Psoas muscle (tissue), 8 donors: ENCODE data around the gene CFAP57. TPM values are rescaled to one million over a fixed set of nuclear protein-coding genes. Genes with fewer than 3 reads are reported as not detected.

ENCODE experiments used
- ATAC-seq, 4 donors: fragments of 200-7000 bp; cut with Tn5 transposase; one replicate each; pipeline ENCODE4 v1.9.1; 2020; ENCODE audit warnings: moderate library complexity in 3 of 4, mild to moderate bottlenecking in 2 of 4
- DNase-seq, 2 donors: peaks; one replicate each; pipeline ENCODE4 v3.0.0-alpha.2; 2020
- H3K27ac ChIP-seq: fragments of 200-600 bp; one replicate; pipeline ENCODE4 v1.8.0; 2022
- H3K27me3 ChIP-seq, 3 donors: fragments of 200-600 bp in 1 of 3; one replicate each; pipeline versions ENCODE4 v1.6.1 to v1.8.0; 2013 to 2022; ENCODE audit warnings: low read length in 2 of 3, mild to moderate bottlenecking in 2 of 3, moderate library complexity in 1 of 3; ENCODE audit not compliant: insufficient read depth in 3 of 3
- H3K36me3 ChIP-seq, 2 donors: fragments of 200-600 bp in 1 of 2; one replicate each; pipeline versions ENCODE4 v1.6.1 to v1.8.0; 2013 to 2022; ENCODE audit warnings: low read depth in 1 of 2, mild to moderate bottlenecking in 1 of 2, moderate library complexity in 1 of 2; ENCODE audit not compliant: insufficient read depth in 1 of 2
- H3K4me1 ChIP-seq: fragments of 200-600 bp; one replicate; pipeline ENCODE4 v1.8.0; 2022
- H3K4me3 ChIP-seq: fragments of 200-600 bp; one replicate; pipeline ENCODE4 v1.8.0; 2022; ENCODE audit warnings: mild to moderate bottlenecking
- H3K9me3 ChIP-seq: fragments of 200-600 bp; one replicate; pipeline ENCODE4 v1.8.0; 2022
- CTCF ChIP-seq: fragments of 200-600 bp; IDR thresholded peaks from one replicate; pipeline ENCODE4 v1.8.0; 2022; ENCODE audit warnings: antibody characterized with exemption
- WGBS, 3 donors: extraction: QIAGEN DNeasy Blood & Tissue Kit; methylation state at CpG; one replicate each; pipeline versions ENCODE4 v1.1.6 to v1.1.7; 2013; 5-methylcytosine and 5-hydroxymethylcytosine counted together
- intact Hi-C, 2 donors: fragments of 100-400 bp; cut with DNase I; formaldehyde crosslinking; loops; one replicate each; pipeline versions ENCODE4 v1.11.0 to v1.14.2; 2022
- polyA plus RNA-seq, 3 donors: library from polyadenylated mRNA; stranded (reverse); fragments of 200-250 nt; gene quantifications; one replicate each; pipeline ENCODE4 v1.2.3, GENCODE V29; 2013
- total RNA-seq, 4 donors: library from RNA; stranded (reverse); fragmentation: NEBNext Ultra II Directional in 2 of 4; extraction: Animal tissue kit (Norgen Biotek cat#: 25700) in 2 of 4; gene quantifications; one replicate each; pipeline versions ENCODE4 v1.2.1 to v1.2.4, GENCODE V29; 2021 to 2023
- donor health status: healthy with polysubstance abuse.
- donor health status: DM: no; HTN: no; CAD: no; lungs with moderate emphysema.
- donor health status: Bipolar disorder and iron deficiency.
- donor health status: healthy.
- donor health status: DM: yes; HTN: yes; CAD: no.
- donor health status: DM: no; HTN: no; CAD: no.
- donor health status: DM: no; HTN: no; CAD: no.
- donor health status: DM: yes; HTN: yes; CAD: no.

The CFAP57 gene
- total and polyA plus RNA-seq, 7 donors = 0.04 to 0.26 (median 0.11) TPM; not detected in 3

DNA sequence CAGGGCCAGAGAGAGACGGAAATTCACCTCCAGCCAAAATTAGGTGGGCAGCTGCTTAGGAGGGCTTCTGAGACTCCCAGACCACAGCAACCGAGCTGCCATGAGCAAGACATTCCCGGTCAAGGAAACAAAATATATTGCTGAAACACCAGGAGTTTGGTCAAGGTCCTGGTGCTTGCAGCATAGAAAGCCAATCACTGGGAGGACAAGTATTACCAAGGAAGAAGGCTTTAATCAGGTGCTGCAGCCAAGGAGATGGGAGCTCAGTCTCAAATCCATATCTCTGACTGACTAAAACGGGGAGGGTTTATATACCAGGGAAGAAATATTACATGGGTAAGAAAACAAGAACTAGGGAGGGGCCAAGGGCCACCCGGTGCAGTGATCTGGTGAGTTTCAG lies 78.9 kb downstream of the CFAP57 start:
- peaks cover 0 to 6% (median 0%) of the 10 kb centered on the region in 3 donors for H3K27me3 ChIP-seq
- ATAC-seq = no peak
- H3K9me3 ChIP-seq = no peaks in the 10 kb centered on the region
- H3K4me1 ChIP-seq = no peaks in the 10 kb centered on the region
- intact Hi-C loops = no loop called here
- no peak for TF ChIP-seq CTCF
- H3K36me3 ChIP-seq = no peaks in the 10 kb centered on the region
- no peak for DNase-seq
- no peak overlapping the region for H3K27ac ChIP-seq
- no peak overlapping the region for H3K4me3 ChIP-seq
- WGBS, 3 donors = 81 to 85% (median 84%) methylated on average over 5 of the region's 5 CpGs

- no peaks in the 10 kb centered on the region for H3K9me3 ChIP-seq
- WGBS, 3 donors = 77 to 87% (median 83%) methylated on average over 1 of the region's 1 CpG
- H3K27ac ChIP-seq = no peak overlapping the region
- peaks cover 0 to 6% (median 0%) of the 10 kb centered on the region in 3 donors for H3K27me3 ChIP-seq
- H3K4me3 ChIP-seq = no peak overlapping the region
- intact Hi-C loops = no loop called here
- H3K4me1 ChIP-seq = no peaks in the 10 kb centered on the region
- TF ChIP-seq CTCF = no peak
- DNase-seq (no peak), ATAC-seq (no peak)
- H3K36me3 ChIP-seq = no peaks in the 10 kb centered on the region
Observed at GRCh38 chr1:43252225-43252624, 80.1 kb downstream of the CFAP57 start.

GRCh38 chr1:43253173-43253572 lies 81.0 kb downstream of the CFAP57 start:
- DNase-seq = no peak
- Histone ChIP-seq H3K27ac (no peak overlapping the region), H3K4me1 (no peaks in the 10 kb centered on the region), H3K27me3 (peaks cover 0 to 6% (median 0%) of the 10 kb centered on the region in 3 donors), H3K36me3 (no peaks in the 10 kb centered on the region), H3K9me3 (no peaks in the 10 kb centered on the region), H3K4me3 (no peak overlapping the region)
- TF ChIP-seq CTCF = no peak
- intact Hi-C loops = no loop called here
- 81 to 94% (median 92%) methylated on average over 4 of the region's 4 CpGs for WGBS, 3 donors
- ATAC-seq = no peak

DNA sequence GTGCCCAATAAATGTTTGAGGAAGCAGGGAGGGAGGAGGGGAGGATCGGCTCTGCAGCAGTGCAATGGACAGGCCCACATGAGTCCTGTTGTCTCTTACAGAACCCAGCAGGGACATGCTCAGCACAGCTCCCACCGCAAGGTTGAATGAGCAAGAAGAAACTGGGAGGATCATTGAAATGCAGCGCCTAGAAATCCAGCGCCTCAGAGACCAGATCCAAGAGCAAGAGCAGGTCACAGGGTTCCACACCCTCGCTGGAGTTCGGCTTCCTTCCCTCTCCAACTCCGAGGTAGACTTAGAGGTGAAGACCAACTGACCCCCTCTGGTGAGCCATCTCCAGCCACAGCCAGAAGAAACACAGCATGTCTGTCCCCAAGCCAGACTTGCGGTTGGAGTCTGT lies 81.7 kb downstream of the CFAP57 start:
- 75 to 87% (median 81%) methylated on average over 8 of the region's 8 CpGs for WGBS, 3 donors
- ATAC-seq = no peak

More for the DNA sequence above, 81.7 kb downstream of the CFAP57 start:
- no peak for TF ChIP-seq CTCF
- no peak overlapping the region for H3K4me3 ChIP-seq
- peaks cover 0 to 6% (median 0%) of the 10 kb centered on the region in 3 donors for H3K27me3 ChIP-seq
- no peak for DNase-seq
- H3K36me3 ChIP-seq = no peaks in the 10 kb centered on the region
- H3K4me1 ChIP-seq = no peaks in the 10 kb centered on the region
- intact Hi-C loops = no loop called here
- no peak overlapping the region for H3K27ac ChIP-seq
- H3K9me3 ChIP-seq = no peaks in the 10 kb centered on the region
